GM18520 (cell line): Measurements from ENCODE around the gene PIKFYVE.
"Not testable (repeated sequence)": the region's sequence is repeated elsewhere in the genome, so short reads cannot be mapped to it uniquely, and the experiment has no call there.

Experiments
- ATAC-seq: cut with Tn5 transposase; IDR thresholded peaks from one replicate; pipeline ENCODE4 v1.9.1; 2021; ENCODE audit not compliant: unreplicated experiment

The PIKFYVE gene

GRCh38 chr2:208265801-208266552 is at the start of gene PIKFYVE:
Gene PIKFYVE, plus strand, starts transcription at chr2:208266255. Its CDS starts 5,265 bp downstream, at chr2:208271520.
- ATAC-seq = peak; percentile 92

GRCh38 chr2:208221873-208222272 is 44.2 kb upstream of the PIKFYVE start:
- not testable (repeated sequence) for ATAC-seq

- no peak for ATAC-seq
These were observed 43.7 kb upstream of the PIKFYVE start for GRCh38 chr2:208222351-208222750.

GRCh38 chr2:208224802-208225201 is 41.3 kb upstream of the PIKFYVE start:
- no peak for ATAC-seq

- no peak for ATAC-seq
These were observed 38.3 kb upstream of the PIKFYVE start for GRCh38 chr2:208227581-208228232.

GRCh38 chr2:208228476-208228875 is 37.6 kb upstream of the PIKFYVE start:
- ATAC-seq = no peak

- no peak for ATAC-seq
These were observed 31.3 kb upstream of the PIKFYVE start for GRCh38 chr2:208234786-208235185.

GRCh38 chr2:208235860-208236259 is 30.2 kb upstream of the PIKFYVE start:
- ATAC-seq = no peak

- ATAC-seq = no peak
These were observed 26.1 kb upstream of the PIKFYVE start for GRCh38 chr2:208239770-208240493.

- no peak for ATAC-seq
These were observed 25.3 kb upstream of the PIKFYVE start for GRCh38 chr2:208240619-208241209.

- no peak for ATAC-seq
These were observed 21.6 kb upstream of the PIKFYVE start for GRCh38 chr2:208244422-208244821.

- ATAC-seq = no peak
These were observed 20.3 kb upstream of the PIKFYVE start for GRCh38 chr2:208245746-208246145.

- ATAC-seq = no peak
These were observed 17.5 kb upstream of the PIKFYVE start for GRCh38 chr2:208248601-208249000.

- no peak for ATAC-seq
These were observed 16.8 kb upstream of the PIKFYVE start for GRCh38 chr2:208249296-208249695.

GRCh38 chr2:208250388-208250787 is 15.7 kb upstream of the PIKFYVE start:
- no peak for ATAC-seq

- no peak for ATAC-seq
These were observed 15.0 kb upstream of the PIKFYVE start for GRCh38 chr2:208251098-208251497.

- no peak for ATAC-seq
These were observed 13.2 kb upstream of the PIKFYVE start for GRCh38 chr2:208252716-208253492.

- ATAC-seq = no peak
These were observed 12.4 kb upstream of the PIKFYVE start for GRCh38 chr2:208253600-208254117.

- peak; percentile 71 for ATAC-seq
These were observed 11.8 kb upstream of the PIKFYVE start for GRCh38 chr2:208254118-208254870.
